Panc1 (cell line): ENCODE data around the gene DOLK. TPM values are rescaled to one million over a fixed set of nuclear protein-coding genes. Genes with fewer than 3 reads are reported as not detected.

Source experiments
- ATAC-seq: fragments of 200-7000 bp; cut with Tn5 transposase; 2 replicates; pipeline ENCODE4 v1.9.1; 2020; ENCODE audit warnings: mild to moderate bottlenecking, moderate library complexity
- BruUV-seq: library from RNA; stranded (reverse); fragments of 400-500 nt; replicated peaks from 2 replicates; lab custom pipeline; 2021; lab: Mats Ljungman, UMichigan
- CTCF ChIA-PET: fragments of 300-600 bp; sonication (Branson Sonifier 250); formaldehyde crosslinking; loops from one replicate; lab custom pipeline; 2022; ENCODE audit warnings: antibody characterized with exemption; lab: Charles Lee
- POLR2A ChIA-PET: fragments of 300-600 bp; sonication (Branson Sonifier 250); formaldehyde crosslinking; loops from one replicate; lab custom pipeline; 2022; ENCODE audit warnings: antibody characterized with exemption; lab: Charles Lee
- DNase-seq: peaks from one replicate; pipeline ENCODE4 v3.0.0-alpha.2; 2010; ENCODE audit warnings: low read depth, low spot score
- H3K27ac ChIP-seq: 2 replicates; pipeline ENCODE4 v1.5.1; 2011; ENCODE audit warnings: mild to moderate bottlenecking, low read length, inconsistent platforms
- H3K27me3 ChIP-seq: fragments of 200-500 bp; sonication (Bioruptor generic); 2 replicates; pipeline ENCODE4 v1.6.0; 2014; ENCODE audit warnings: low read length, inconsistent platforms; ENCODE audit not compliant: control insufficient read depth, insufficient read depth
- H3K36me3 ChIP-seq: fragments of 200-500 bp; sonication (Bioruptor generic); 2 replicates; pipeline ENCODE4 v1.5.1; 2014; ENCODE audit warnings: inconsistent platforms, mild to moderate bottlenecking, low read length, moderate library complexity; ENCODE audit not compliant: control insufficient read depth, insufficient read depth
- H3K4me1 ChIP-seq: 2 replicates; pipeline ENCODE4 v1.5.1; 2011; ENCODE audit warnings: inconsistent platforms, mild to moderate bottlenecking, low read length, moderate library complexity; ENCODE audit not compliant: control insufficient read depth, insufficient read depth
- H3K4me3 ChIP-seq, 2 experiments: 2 replicates each; pipeline ENCODE4 v1.5.1; 2011 to 2012; ENCODE audit warnings: low read depth in 2 of 2, low read length in 2 of 2, mild to moderate bottlenecking in 2 of 2, inconsistent platforms in 1 of 2, moderate library complexity in 1 of 2
- H3K9me3 ChIP-seq: fragments of 200-500 bp; sonication (Bioruptor generic); 2 replicates; pipeline ENCODE4 v1.5.1; 2014; ENCODE audit warnings: low read depth, mild to moderate bottlenecking, inconsistent platforms, low read length, moderate library complexity; ENCODE audit not compliant: control insufficient read depth, insufficient read depth
- CTCF ChIP-seq: fragments of 450-650 bp; IDR thresholded peaks from 2 replicates; pipeline ENCODE4 v1.5.1; 2017; ENCODE audit warnings: mild to moderate bottlenecking
- POLR2AphosphoS5 ChIP-seq: IDR thresholded peaks from 2 replicates; pipeline ENCODE4 v1.6.1; 2012; ENCODE audit warnings: mild to moderate bottlenecking, low read depth, low read length, moderate library complexity
- REST ChIP-seq, 2 experiments: IDR thresholded peaks; 2 replicates each; pipeline ENCODE4 v1.6.1; 2011 to 2012; ENCODE audit warnings: low read depth in 2 of 2, control low read depth in 1 of 2, low read length in 1 of 2, mild to moderate bottlenecking in 1 of 2, moderate library complexity in 1 of 2; ENCODE audit not compliant: insufficient read depth in 1 of 2
- SIN3A ChIP-seq: IDR thresholded peaks from 2 replicates; pipeline ENCODE4 v1.6.1; 2012; ENCODE audit warnings: low read depth, mild to moderate bottlenecking, low read length, moderate library complexity, borderline replicate concordance; ENCODE audit not compliant: insufficient read depth
- TCF7L2 ChIP-seq: IDR thresholded peaks from 2 replicates; pipeline ENCODE4 v1.6.1; 2011; ENCODE audit warnings: mild to moderate bottlenecking, low read depth, low read length, inconsistent platforms
- in situ Hi-C: cut with HindIII; loops from 2 replicates; pipeline ENCODE4 v1.10.0; 2016; ENCODE audit warnings: low sequenced_read_pairs, low pct_unique_long_range_greater_than_20kb
- intact Hi-C: fragments of 100-400 bp; cut with micrococcal nuclease; formaldehyde crosslinking; loops from one replicate; pipeline ENCODE4 v1.10.0; 2022; ENCODE audit not compliant: unreplicated experiment
- total RNA-seq: library from RNA; stranded (reverse); gene quantifications from one replicate; pipeline ENCODE4 v1.2.1, GENCODE V29; 2021; ENCODE audit not compliant: unreplicated experiment

The DOLK gene
- total RNA-seq, 1 experiment from 2014 or later: 20.0 TPM

DNA sequence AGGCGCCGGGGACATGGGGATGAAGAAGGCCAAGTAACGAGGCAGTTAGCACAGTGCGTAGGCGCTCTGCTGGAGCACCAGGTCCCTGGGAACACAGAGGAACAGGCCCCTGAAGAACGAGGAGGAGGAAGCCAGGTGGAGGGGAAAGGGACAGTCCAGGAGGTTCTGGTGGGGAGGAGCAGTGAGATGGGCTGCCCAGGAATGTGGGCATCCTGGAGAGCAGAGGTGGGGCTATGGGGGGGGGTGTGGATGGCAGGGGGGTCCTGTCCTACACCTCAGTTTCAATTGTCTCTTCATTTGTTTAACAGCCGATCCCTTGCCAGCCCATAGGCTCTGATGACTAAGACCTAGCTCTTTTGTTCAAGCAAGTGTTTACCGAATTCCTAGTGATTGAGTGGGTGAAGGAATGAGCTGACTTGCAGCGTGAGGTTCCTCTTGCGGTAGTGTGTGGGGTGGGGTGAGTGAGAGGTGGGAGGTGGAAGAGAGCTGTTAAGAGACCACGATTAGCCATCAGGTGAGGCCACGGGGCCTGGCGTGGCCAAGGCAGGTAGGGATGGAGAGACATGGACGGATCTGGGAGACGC is 35.0 kb downstream of the DOLK start:
- no peaks in the 10 kb centered on the region for H3K27me3 ChIP-seq
- ATAC-seq (peak; percentile 76), DNase-seq (no peak)
- ChIA-PET POLR2A (no interaction called here), CTCF (no interaction called here)
- no TSS peak for BruUV-seq
- intact Hi-C loops: no loop called here
- H3K4me3 ChIP-seq: no peak overlapping the region
- in situ Hi-C loops: no loop called here
- no peaks in the 10 kb centered on the region for H3K9me3 ChIP-seq
- no peaks in the 10 kb centered on the region for H3K36me3 ChIP-seq
- TF ChIP-seq POLR2AphosphoS5 (no peak), CTCF (no peak), TCF7L2 (no peak), SIN3A (no peak), REST (IDR thresholded peaks at IDR 0.05; ENCODE audit: insufficient read depth in 1 of 2, low read depth in 2 of 2, low read length in 1 of 2) (no peak)
- H3K4me1 ChIP-seq: peaks cover 12% of the 10 kb centered on the region; the same call in 1 of the 2 replicates
- H3K27ac ChIP-seq: 0 out of 2 replicates have a peak overlapping the region, but pooled peaks have one; percentile 29

DNA sequence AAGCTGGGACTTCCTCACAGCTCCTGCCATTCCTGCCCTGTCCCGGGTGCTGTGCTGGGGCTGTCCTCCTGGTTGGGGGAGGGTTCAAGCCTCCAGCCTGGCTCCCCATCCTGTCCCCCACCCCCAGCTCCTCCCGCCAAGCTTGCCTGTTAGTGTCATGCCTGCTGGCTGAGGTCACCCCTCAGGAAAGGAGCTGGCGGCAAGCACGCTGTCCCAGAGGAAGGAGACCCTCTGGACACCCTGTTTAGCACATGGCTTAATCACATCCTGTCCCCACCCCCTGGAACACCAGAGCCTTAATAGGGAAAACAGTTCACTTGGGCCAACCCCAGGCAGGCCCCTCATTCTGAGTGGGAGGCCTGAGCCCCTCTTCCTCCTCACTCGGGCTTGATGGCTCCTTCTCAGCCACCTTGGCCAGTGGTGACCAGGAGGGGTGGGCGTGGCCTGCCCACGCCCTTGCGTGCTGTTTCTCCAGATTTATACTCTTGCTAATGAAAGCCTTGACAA is 35.8 kb downstream of the DOLK start:
- POLR2A ChIA-PET: no interaction called here
- CTCF ChIA-PET: no interaction called here
- no peak for TF ChIP-seq POLR2AphosphoS5
- ATAC-seq (peak; percentile 36; the same call in 1 of the 2 replicates), DNase-seq (no peak)
- Histone ChIP-seq H3K4me1 (peaks cover 12% of the 10 kb centered on the region; the same call in 1 of the 2 replicates), H3K36me3 (no peaks in the 10 kb centered on the region), H3K9me3 (no peaks in the 10 kb centered on the region), H3K27me3 (no peaks in the 10 kb centered on the region), H3K27ac (no peak overlapping the region; the same call in 1 of the 2 replicates), H3K4me3 (no peak overlapping the region)
- in situ Hi-C loops: no loop called here
- BruUV-seq: no TSS peak
- intact Hi-C loops: no loop called here

DNA sequence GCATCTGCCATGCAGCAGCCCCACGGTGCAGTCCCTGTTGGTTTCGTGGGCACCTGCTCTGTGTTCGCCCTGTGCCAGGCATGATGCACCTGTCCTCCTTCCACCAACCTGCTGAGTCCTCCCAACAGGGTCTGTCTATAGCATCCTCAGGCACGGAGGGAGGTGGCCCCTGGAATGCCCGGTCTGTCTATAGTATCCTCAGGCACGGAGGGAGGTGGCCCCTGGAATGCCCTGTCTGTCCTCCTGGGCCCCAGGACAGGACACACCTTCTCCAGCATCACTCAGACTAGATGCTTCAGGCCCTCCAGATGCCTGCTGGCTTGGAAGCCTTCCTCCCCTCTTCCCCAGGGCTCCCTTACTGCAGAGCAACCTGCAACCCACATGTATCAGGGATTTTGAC is 36.5 kb downstream of the DOLK start:
- intact Hi-C loops (no loop called here), in situ Hi-C loops (no loop called here)
- H3K4me1 ChIP-seq: peaks cover 12% of the 10 kb centered on the region; the same call in 1 of the 2 replicates
- H3K27ac ChIP-seq: no peak overlapping the region
- no TSS peak for BruUV-seq
- CTCF ChIA-PET: no interaction called here
- POLR2A ChIA-PET: no interaction called here
- H3K9me3 ChIP-seq: no peaks in the 10 kb centered on the region
- ATAC-seq: no peak
- H3K27me3 ChIP-seq: no peaks in the 10 kb centered on the region
- DNase-seq: no peak
- H3K36me3 ChIP-seq: no peaks in the 10 kb centered on the region
- TF ChIP-seq REST (IDR thresholded peaks at IDR 0.05; ENCODE audit: insufficient read depth in 1 of 2, low read depth in 2 of 2, low read length in 1 of 2) (no peak), POLR2AphosphoS5 (no peak), TCF7L2 (no peak), SIN3A (no peak), CTCF (no peak)
- H3K4me3 ChIP-seq: no peak overlapping the region
